HG02588 (cell line): ENCODE results near the gene NDOR1.

ENCODE experiments used
- ATAC-seq: cut with Tn5 transposase; IDR thresholded peaks from one replicate; pipeline ENCODE4 v1.9.1; 2021; ENCODE audit warnings: mild to moderate bottlenecking, moderate library complexity; ENCODE audit not compliant: unreplicated experiment

Gene NDOR1

GRCh38 chr9:137167277-137167746 lies 38.2 kb upstream of the NDOR1 start:
- no peak for ATAC-seq

DNA sequence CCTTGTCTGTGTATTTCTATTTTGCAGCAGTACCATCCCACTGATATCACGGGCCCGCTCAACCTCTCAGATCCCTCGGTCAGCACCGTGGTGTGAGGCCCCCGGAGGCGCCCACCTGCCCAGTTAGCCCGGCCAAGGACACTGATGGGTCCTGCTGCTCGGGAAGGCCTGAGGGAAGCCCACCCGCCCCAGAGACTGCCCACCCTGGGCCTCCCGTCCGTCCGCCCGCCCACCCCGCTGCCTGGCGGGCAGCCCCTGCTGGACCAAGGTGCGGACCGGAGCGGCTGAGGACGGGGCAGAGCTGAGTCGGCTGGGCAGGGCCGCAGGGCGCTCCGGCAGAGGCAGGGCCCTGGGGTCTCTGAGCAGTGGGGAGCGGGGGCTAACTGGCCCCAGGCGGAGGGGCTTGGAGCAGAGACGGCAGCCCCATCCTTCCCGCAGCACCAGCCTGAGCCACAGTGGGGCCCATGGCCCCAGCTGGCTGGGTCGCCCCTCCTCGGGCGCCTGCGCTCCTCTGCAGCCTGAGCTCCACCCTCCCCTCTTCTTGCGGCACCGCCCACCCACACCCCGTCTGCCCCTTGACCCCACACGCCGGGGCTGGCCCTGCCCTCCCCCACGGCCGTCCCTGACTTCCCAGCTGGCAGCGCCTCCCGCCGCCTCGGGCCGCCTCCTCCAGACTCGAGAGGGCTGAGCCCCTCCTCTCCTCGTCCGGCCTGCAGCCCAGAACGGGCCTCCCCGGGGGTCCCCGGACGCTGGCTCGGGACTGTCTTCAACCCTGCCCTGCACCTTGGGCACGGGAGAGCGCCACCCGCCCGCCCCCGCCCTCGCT lies 37.5 kb upstream of the NDOR1 start:
- ATAC-seq: no peak

GRCh38 chr9:137168573-137168903 lies 37.0 kb upstream of the NDOR1 start:
- ATAC-seq: no peak

DNA sequence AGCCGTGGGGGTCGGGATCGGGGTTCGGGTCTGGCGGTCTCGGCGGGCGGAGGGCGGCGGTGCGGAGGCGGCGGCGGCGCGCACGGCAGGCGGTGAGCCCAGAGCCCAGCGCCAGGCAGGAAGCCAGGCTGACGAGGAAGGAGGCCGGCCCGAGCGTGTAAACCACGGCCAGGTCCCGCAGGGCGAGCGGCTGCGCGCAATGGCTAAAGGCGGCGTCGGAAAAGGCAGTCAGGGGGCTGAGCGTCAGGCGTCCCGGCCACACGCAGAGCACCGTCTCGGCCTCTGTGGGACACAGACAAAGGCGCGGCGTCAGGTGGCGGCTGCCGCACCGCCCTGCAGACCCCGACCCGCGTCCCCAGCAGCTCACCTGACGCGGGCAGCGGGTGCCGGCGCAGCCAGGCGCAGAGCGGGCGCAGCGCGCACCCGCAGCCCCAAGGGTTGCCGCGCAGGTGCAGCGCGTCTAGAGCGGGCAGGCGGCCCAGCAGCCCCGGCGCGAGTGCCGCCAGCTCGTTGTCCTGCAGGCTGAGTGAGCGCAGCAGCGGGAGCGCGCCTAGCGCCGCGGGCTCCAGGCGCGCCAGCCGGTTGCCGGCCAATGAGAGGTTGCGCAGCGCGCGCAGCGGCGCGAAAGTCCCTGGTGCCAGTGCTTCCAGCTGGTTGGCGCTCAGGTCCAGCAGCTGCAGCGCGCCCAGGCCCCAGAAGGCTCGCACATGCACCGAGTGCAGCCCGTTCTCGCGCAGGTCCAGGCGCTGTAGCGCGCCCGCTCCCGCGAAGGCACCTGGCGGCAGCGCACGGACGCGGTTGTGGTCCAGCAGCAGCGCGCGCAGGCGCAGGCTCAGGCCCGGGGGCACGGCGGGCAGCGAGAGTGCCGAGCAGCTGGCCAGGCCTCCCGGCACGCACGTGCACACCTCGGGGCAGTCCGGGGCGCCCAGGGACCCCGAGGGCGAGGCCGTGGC lies 36.3 kb upstream of the NDOR1 start:
- ATAC-seq: no peak

DNA sequence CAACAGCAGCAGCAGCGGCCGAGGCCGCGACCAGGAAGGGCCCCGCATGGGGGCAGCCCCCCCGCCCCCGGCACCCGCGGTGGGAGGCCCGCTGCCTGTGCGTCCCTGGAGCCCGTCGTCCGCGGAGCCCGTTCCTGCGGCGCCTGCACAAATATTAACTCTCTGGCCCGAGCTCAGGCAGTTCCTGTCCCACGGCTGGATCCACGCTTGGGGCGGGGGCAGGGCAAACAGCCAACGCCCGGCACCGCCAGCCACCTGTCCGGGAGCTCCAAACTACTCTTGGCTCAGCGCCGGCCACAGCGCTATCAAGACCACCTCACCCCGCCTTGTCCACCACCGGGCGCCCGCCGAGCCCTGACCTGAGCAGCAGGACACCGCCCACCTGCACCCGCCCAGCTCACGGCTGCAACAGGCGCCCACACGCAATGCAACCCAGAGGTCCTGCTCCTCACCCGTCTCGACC lies 35.6 kb upstream of the NDOR1 start, which contains the start of gene LRRC26:
Gene LRRC26 (minus strand): TSS at position 156 of the 463 bp plus-strand sequence. CDS start 108 bp downstream, at position 48.
- no peak for ATAC-seq

- no peak for ATAC-seq
Observed at GRCh38 chr9:137170486-137171148, 34.9 kb upstream of the NDOR1 start.

DNA sequence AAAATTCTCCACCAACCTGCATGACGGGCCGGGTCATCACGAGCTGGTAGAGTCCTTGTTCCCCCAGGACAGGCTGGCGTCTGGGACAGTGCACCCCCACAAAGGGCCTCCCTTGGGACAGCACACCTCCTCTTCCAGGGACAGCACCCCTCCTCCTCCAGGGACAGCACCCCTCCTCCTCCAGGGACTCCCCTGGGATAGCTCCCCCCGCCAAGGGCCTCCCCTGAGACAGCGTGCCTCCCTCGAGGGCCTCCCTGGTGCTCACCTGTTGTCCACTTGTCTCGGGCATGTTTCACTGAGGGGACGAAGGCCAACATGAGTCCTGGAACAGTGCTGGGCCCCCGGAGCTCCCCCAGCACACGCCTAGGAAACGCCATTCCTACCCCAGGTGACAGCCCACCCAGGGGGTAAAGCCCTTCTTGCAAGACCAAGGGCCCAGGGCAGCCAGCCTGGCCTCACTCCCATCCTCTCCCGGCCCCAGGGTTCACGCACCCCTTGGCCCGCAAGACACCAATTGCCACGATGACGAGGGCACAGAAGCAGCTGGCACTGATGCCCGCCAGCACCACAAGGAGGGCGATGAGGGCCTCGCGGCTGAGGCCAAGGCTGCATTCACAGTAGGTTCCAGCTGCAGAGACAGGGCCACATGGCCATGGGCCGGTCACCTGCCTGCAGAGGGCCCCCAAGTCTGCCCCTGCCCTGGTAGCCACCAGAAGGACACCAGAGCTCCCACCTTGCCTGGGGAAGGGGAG lies 34.2 kb upstream of the NDOR1 start:
- no peak for ATAC-seq

DNA sequence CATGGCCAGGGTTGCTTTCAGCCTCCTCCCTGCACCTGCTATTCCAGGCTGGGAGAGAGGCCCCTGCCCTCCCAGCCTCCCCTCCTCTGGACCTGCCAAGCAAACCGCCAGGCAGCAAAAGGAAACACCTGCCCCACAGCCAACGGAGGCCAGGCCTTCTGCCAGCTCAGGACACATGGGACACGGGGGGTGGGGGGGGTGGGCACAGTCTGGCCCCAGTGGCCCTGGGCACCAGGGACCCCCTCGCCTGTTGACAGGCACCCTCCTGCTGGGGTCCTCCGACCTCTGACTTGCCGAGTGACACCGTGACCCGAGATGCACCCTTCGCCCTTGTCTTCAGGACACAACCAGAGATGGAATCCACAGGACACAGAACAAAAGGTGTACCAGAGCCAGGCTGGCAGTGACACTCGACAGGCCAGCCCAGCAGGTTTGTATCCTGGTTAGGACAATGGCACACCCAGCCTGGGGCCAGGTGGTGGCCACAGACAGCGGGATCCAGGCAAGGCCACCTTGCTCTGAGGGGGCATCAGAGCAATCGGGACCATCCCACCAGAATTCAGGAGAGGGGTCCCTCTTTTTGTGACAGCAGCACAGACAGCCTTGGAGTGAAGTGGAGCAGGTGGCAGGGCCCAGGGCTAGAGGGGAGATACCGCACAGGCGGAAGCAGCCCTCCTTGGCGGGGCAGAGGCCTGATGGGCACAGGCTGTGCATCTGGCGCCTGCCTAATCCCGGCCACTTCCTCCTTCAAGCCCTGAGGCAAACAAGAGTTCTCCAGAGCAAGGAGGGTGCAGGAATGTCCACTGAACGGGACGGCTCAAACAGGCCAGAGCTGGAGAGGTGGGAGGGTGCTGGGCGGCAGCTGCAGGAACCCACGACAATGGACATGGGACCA lies 32.4 kb upstream of the NDOR1 start:
- no peak for ATAC-seq

DNA sequence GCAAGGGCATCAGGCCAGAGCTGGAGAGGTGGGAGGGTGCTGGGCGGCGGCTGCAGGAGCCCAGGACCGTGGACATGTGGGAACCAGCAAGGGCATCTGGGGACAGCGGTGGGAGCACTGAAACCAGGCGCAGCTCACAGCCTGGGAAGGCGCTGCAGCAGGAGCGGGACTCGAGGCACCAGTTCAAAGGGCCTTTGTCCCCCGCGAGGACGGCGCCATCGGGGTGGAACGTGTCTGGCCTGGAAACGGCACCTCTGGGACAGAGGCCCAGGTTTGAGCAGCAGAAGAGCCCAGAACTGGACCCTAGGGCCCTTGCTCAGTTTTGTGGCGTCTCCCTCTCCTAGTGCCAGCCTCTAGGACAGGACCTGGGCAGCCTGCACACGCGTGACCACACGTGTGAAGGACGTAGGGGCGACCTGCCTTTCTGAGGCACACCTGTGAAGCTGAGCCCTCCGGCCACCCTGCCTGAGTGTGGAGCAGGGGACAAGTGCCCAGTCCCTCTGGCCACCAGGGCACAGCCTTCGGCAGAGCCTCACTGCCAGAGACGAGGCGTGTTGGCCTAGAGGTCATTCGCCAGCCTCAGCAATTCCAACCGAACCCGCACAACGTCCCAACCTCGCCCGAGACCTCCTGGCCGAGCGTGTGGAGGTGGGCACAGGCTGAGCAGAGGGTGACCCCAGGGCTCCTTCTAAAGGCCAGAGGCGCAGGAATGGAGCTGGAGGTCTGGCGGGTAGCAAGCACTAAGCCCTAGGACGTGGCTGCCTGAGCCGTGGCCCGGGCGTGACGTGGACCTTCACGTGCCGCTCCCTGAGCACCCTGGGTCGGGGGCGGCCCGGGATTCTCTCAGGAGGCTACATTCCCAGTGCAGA lies 31.5 kb upstream of the NDOR1 start:
- ATAC-seq: no peak

GRCh38 chr9:137174722-137175293 lies 30.7 kb upstream of the NDOR1 start:
- no peak for ATAC-seq

DNA sequence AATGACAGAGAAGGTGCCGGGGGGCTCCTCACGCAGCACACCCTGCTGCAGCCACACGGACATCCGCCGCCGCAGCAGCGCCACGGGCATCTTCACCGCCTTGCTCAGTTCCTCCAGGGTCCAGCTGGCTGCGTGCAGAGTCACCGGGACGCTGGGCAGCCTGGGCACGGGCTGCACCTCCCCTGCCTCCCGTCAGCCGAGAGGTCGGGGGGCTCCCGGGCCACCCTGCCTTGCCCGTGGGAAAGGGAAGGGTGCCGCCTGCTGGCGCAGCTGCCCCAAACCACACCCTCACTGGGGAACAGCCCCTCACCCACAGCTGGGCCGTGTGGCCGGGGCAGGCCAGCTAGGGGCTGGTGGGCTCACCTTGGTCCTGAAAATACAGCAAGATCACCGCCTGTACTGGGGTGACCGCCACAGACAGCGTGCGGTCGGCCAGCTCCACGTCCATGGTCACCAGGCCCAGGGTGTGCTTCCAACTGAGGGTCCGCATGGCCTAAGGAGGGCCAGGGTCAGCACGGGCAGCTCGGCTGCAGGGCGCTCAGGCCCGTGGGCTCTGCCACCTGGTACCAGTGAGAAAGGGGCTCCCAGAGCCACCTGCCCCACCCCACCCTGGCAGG lies 30.0 kb upstream of the NDOR1 start:
- ATAC-seq: no peak

- ATAC-seq: no peak
Observed at GRCh38 chr9:137176302-137177182, 29.0 kb upstream of the NDOR1 start.

DNA sequence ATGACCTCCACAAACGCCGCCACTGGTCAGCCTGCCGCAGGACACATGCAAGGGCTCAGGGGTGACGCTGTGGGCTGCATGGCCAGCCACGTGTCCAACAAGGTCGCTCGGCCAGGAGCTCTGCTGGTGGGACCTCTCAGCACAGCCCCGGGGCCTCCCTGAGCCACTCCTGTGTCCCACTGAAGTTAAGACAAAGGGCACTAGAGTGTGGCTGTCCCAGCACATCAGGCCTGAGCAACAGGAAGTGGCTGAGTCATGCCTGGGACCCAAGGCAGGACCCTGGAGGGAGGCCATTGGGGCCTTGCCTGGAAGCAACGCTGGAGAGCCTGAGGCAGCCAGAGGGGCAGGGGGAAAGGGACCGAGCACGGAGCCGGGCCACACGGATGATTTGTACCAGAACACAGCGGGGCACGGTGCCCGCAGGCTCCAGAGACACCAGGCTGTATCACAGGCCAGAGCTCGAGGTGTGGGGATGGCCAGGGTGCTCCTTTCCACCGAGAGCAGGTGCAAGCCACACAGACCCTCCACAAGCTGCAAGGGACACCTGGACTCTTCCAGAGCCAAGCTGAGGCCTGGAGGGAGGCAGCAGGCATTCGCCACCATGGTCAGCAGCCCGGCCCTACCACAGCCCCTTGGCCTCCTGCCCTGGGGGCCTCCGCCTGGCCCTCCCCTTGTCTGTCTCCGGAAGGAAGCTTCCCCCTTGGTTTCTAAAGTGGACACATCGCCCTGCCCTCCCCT lies 27.1 kb upstream of the NDOR1 start:
- ATAC-seq: no peak

DNA sequence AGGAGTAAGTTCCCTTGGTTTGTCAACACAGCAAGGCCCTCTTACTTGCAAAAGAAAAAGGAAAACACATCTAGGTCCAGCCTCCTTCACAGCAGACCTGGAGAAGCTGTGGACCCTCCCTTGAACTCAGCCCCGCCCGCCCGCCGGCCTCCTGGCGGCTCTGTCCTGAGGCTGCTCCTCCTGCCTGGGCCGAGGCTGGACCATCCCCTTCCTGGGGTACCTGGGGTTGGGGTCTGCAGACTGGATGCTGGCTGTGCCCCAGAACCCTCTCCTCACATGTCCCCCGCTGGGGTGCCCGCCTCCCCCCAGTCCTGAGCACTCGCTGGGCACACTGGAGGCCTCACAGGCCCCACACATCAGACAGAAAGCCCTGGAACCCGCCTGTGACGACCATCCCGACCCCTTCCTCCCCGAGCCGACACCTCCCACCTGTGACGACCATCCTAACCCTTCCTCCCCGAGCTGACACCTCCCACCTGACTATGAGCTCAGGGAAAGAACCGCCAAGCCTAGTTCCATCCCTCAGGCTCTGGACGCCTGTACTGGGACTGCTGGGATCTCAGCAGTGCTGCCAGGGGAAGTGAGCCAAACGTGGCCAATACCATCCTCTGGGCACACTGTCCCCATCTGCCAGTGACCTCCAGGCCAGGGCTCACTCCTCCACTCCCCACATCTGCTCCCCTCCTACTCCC lies 26.4 kb upstream of the NDOR1 start:
- ATAC-seq: no peak

DNA sequence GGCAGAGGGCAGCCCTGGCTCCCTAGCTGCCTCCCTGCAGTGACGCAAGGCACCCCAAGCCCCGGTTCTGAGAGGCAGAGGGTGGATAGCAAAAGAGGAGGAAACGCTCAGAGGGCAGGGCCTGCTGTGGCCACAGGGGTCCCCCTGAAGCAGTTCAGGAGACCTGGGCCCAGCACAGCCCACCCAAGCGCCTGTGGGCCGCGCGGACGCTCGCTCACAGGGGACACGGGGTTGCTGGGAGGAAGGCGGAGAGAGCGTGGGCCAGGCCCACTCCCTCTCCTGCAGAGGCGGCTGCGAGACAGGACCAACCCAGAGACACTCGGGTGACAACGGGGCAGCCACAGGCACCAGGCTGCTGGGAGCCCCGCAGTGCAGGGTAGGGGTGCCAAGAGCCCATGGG lies 25.7 kb upstream of the NDOR1 start:
- ATAC-seq: no peak
